Measurements from ENCODE around the gene GNAQ.

The GNAQ gene

DNA sequence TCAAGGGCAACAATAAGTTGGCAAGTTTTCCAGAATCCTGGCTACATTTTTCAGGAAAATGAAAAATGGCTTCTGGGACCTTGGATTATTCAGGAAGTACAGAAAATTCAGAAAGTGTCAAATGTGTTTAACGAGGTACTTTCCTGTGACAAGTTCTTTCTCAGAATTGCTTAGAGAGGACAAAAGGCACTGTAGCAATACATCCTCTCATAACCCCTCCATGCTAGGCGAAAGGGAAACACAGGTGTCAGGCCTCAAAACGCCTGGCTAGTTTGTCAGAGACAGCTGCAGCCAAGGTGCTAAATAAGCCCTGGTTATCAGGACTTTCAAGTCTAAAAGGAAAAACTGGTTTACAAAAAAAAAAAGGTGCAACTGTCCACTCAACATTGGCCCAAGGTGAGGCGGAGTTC is 115.2 kb downstream of the GNAQ start:
- TF ChIP-seq, protein P1, sequence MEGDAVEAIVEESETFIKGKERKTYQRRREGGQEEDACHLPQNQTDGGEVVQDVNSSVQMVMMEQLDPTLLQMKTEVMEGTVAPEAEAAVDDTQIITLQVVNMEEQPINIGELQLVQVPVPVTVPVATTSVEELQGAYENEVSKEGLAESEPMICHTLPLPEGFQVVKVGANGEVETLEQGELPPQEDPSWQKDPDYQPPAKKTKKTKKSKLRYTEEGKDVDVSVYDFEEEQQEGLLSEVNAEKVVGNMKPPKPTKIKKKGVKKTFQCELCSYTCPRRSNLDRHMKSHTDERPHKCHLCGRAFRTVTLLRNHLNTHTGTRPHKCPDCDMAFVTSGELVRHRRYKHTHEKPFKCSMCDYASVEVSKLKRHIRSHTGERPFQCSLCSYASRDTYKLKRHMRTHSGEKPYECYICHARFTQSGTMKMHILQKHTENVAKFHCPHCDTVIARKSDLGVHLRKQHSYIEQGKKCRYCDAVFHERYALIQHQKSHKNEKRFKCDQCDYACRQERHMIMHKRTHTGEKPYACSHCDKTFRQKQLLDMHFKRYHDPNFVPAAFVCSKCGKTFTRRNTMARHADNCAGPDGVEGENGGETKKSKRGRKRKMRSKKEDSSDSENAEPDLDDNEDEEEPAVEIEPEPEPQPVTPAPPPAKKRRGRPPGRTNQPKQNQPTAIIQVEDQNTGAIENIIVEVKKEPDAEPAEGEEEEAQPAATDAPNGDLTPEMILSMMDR (conservative IDR thresholded peaks at IDR 0.05): no peak
- TF ChIP-seq ZFX (IDR thresholded peaks at IDR 0.05): no peak
- no peak overlapping the region for H3K27ac ChIP-seq

DNA sequence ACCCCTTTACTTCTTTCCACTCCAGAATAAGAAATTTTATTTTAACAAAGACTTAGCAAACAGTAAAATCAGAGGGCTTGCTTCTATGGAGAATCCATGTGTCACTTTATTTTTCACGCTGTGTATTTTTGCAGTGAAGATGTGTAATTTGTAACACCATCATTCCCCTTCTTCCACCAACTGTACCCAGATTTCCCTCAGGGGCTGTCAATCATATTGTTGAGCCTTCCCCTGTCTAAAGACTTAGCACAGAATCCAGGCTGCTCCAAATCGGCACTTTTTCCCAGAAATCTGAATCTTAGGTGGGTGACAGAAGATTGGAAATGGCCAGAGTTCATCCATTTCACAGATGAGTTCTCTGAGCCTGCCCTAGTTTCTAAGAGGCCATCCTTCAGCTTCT is 115.9 kb downstream of the GNAQ start:
- H3K27ac ChIP-seq: no peak overlapping the region
- TF ChIP-seq, protein P1 (conservative IDR thresholded peaks at IDR 0.05): no peak
- TF ChIP-seq ZFX (IDR thresholded peaks at IDR 0.05): no peak

DNA sequence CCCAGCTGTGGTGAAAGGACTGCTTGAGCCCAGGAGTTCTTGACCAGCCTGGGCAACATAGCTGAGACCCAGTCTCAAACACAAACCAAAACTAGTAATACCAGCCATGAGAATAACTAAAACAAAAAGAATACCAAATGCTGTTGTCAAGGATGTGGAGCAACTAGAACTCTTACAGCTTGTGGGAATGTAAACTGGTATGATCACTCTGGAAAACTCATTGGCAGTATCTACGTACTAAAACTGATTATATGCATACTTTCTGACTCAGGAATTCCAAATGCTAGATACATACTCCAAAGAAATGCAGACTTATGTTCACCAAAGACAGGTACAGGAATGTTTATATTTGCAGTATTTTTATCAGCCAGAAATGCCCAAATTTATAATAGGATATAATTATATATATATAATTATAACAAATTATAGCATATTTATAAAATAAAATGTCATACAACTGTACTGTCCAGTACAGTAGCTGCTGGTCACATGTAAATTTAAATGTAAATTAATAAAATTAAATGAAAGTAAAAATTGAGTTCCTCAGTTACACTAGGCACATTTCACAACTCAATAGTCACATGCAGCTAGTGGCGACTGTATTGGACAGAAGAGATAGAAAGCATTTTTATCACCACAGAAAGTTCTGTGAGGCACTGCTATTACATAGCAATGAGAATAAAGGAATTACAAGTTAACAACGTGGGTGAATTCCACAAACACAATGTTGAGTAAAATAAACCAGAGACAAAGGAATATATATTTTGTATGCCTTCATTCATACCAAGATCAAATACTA is 118.5 kb downstream of the GNAQ start:
- H3K27ac ChIP-seq: no peak overlapping the region
- no peak for TF ChIP-seq ZFX (IDR thresholded peaks at IDR 0.05)
- TF ChIP-seq, protein P1 (conservative IDR thresholded peaks at IDR 0.05): no peak

DNA sequence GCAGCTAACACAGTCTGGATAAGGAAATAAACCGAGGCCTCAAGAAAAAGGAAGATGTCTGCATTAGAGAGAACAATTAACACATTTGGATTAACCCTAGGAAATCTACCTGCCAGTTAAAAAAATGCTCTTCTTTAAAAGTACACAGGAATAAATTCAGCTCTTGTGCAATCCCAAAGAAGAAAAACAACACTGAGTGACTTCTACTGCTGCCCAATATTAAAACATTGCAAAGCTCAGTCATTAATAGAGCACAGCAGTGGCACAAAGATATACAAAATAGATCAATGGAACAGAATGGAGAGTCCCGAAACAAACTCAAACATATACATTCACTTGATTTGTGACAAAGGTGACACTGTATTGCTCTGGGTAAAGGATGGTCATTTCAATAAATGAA is 119.7 kb downstream of the GNAQ start:
- no peak overlapping the region for H3K27ac ChIP-seq
- TF ChIP-seq, protein P1 (conservative IDR thresholded peaks at IDR 0.05): no peak
- no peak for TF ChIP-seq ZFX (IDR thresholded peaks at IDR 0.05)

DNA sequence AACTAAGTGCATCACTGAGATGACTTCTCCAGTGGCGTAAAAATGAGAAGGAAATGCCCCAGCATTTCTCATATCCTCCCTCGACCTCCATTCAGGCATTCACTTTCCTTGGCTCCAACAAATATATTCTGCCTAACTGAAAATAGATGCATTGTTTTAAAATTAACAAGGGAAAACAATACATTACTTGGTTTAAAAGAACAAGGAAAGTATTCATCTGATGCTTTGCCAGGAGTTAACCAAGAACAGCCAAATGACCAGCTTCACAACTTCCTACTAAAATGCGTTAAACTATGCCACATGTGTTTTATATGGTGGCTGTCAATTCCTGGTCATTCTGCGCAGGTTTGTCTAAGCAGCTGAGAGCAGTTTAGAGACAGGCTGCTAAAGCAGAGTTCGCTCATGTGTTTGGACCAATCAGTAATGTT is 121.4 kb downstream of the GNAQ start:
- H3K27ac ChIP-seq: no peak overlapping the region
- TF ChIP-seq, protein P1 (conservative IDR thresholded peaks at IDR 0.05): no peak
- no peak for TF ChIP-seq ZFX (IDR thresholded peaks at IDR 0.05)

DNA sequence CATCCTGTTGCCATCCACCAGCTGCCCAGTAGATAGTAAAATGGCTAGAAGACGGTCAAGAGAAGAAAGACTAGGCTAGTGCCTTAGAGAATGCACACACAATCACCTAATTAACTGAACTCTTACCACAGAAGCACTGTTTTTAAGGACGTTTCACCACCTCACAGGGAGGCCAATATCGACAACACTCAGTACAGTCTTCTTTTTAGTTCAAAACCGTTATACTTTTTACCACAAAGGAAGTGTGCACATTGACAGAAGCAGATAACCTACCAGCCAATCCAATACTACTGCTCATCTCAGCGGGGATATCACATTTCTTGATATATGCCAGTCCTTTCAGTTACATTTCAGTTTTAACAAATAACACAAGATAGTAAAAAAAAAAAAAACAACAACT is 122.3 kb downstream of the GNAQ start:
- no peak overlapping the region for H3K27ac ChIP-seq
- no peak for TF ChIP-seq ZFX (IDR thresholded peaks at IDR 0.05)
- TF ChIP-seq, protein P1 (conservative IDR thresholded peaks at IDR 0.05): no peak

DNA sequence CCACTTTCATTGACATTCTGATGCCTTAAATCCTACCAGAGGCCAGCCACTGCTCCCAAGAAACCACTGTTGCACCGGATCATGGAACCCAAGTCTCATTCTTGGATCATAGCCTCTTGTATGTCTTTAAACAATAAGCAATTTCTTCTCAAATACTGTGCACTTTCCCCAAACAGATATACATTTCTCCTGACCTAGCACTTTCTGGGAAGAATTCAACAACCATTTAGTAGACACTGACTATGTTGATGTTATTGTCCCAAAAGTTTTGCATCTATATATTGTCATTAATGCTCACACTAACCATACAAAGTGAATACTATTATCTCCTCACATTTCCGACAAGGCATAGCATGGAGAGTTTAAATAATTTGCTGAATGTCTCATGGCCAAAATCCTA is 123.3 kb downstream of the GNAQ start:
- TF ChIP-seq ZFX (IDR thresholded peaks at IDR 0.05): no peak
- TF ChIP-seq, protein P1 (conservative IDR thresholded peaks at IDR 0.05): no peak
- H3K27ac ChIP-seq: no peak overlapping the region
